ENCODE measurements around the gene TMCC2.

DNA sequence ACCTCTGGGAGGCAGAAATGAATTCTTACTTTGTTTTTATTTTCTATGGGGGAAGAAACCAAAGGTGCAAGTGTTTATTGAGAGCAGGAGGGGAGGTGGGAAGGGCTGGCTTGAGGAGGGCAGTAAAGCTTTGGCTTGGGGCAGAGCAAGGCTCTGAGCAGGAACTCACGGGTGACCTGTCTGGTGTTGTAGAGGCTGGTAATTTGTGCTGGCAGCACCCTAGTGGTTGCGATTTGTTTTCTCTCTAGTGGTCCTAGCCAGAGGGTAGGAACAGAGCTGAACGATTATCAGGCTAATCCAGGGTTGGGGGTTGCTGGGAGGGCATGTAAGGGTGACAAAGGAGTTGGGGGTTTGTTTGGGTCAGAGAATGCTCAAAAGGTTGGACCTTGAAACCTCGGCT is 16.6 kb downstream of the TMCC2 start:
- TF ChIP-seq CEBPB (IDR thresholded peaks at IDR 0.05) (no peak), CREB1 (IDR thresholded peaks at IDR 0.05; ENCODE audit: low read depth) (no peak)

Data from Ishikawa (cell line).